HS-5 (cell line): ENCODE measurements around the gene GLTPD2.

ENCODE experiments used
- DNase-seq: peaks from one replicate; pipeline ENCODE4 v3.0.0-alpha.2; 2012; ENCODE audit warnings: low read depth

GLTPD2 gene

DNA sequence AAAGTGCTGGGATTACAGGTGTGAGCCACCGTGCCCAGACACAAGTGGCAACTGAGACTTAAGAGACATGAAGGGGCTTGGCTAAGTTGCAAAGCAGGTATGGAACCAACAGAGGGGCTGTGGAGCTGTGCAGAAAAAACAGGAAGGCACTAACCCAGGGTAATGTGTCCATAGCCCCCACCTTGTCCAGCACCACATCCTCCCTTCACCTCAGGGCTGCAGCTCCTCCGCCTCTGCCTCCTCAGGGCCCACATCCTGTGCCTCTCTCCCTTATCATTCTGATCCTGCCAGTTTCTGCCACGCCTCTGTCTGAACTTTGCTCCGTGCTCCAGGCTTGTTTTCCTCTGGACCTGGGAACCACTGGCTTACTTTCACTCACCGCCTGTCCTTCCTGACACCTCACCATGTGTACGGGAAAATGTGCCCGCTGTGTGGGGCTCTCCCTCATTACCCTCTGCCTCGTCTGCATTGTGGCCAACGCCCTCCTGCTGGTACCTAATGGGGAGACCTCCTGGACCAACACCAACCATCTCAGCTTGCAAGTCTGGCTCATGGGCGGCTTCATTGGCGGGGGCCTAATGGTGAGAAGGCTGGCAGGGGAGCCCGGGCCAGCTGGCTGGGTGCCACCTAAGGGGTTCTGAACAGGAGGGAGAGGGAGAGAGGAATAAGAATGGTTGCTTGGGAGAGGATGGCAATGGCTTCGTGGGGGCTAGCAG is 17.1 kb upstream of the GLTPD2 start, which contains the start of gene TM4SF5:
TSS of gene TM4SF5 (plus strand) at position 368 of the 716 bp plus-strand sequence. CDS start at position 405, 37 bp downstream.
- DNase-seq = no peak

DNA sequence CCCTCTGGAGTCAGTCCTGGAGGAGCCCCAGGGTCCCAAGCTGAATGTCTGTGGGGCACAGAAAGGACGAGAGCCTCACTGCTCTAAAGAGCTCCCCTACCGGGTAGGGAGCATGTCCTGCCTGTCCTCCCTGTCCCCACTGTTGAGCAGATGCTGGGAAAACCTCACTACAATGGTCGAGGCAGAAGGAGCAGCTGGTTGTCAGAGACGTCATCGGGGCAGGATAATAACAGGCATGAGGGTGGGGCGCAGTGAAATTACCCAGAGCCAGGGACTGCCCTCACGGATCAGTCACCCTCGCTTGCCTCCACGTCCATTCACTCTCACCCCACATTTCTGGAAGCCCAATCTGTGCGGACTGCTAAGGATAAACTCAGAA is 16.5 kb upstream of the GLTPD2 start:
- no peak for DNase-seq

DNA sequence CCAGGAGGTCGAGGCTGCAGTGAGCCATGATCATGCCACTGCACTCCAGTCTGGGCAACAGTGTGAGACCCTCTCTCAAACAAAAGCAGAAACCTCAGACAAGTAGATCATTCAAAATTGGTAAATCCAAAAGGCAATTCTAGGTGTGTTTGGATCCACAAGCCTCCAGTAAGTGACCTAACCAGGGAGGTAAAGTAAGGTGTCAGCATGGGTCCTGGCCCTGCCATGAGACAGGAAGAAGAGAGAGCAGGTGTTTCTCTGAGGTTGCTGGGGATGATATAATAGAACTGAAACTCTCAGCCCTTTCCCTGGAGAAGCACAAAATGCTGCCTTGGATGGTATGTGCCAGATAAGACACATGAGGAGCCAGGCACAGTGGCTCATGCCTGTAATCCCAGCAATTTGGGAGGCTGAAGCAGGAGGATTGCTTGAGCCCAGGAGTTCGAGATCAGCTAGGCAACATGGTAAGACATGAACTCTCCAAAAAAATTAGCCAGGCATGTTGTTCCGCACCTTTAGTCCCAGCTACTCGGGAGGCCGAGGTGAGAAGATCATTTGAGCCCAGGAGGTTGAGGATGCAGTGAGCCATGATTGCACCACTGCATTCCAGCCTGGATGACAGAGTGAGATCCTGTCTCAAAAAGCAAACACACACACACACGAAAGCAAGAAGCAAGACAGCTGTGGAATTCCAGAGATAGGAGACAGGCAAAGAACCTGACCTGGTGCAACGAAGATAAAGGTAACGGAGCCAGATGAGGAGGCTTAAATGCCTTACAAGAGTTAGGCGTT is 10.6 kb upstream of the GLTPD2 start:
- no peak for DNase-seq

DNA sequence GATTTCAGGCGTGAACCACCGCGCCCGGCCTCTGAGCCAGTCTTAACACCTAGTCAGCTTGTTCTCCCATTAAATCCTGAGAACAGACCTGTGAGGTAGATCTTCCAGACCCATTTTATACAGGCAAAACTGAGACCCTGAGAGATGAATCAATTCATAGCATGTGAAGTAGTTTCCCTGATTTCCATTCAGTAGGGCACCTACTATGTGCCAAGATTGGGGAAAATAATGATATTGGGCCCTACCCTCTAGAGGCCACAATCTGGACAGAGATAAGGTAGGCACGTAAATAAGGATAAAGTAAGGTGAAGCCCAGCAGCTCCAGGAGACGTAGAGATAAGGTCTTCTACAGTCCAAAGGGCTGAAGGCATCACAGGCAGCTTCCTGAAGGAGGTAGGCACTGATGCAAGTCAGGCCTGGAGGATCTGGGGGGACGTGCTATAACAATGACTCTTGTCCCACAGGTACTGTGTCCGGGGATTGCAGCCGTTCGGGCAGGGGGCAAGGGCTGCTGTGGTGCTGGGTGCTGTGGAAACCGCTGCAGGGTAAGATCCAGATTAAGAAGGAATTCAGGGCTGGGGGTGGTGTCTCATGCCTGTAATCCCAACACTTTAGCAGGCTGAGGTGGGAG is 8.3 kb upstream of the GLTPD2 start:
- no peak for DNase-seq

DNA sequence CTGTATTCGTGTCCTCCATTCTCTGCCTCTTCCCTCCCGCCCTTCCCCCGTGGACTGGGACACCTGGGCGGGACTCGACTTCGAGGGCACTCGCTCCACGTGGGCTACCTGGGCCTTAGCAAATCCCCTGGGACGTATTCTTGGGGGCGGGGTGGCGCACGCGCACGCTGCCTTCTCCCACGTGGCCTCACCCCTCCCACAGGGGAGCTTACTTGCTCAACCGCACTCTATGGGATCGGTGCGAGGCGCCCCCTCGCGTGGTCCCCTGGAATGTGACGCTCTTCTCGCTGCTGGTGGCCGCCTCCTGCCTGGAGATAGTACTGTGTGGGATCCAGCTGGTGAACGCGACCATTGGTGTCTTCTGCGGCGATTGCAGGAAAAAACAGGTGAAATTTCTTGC is 6.1 kb upstream of the GLTPD2 start:
- no peak for DNase-seq

DNA sequence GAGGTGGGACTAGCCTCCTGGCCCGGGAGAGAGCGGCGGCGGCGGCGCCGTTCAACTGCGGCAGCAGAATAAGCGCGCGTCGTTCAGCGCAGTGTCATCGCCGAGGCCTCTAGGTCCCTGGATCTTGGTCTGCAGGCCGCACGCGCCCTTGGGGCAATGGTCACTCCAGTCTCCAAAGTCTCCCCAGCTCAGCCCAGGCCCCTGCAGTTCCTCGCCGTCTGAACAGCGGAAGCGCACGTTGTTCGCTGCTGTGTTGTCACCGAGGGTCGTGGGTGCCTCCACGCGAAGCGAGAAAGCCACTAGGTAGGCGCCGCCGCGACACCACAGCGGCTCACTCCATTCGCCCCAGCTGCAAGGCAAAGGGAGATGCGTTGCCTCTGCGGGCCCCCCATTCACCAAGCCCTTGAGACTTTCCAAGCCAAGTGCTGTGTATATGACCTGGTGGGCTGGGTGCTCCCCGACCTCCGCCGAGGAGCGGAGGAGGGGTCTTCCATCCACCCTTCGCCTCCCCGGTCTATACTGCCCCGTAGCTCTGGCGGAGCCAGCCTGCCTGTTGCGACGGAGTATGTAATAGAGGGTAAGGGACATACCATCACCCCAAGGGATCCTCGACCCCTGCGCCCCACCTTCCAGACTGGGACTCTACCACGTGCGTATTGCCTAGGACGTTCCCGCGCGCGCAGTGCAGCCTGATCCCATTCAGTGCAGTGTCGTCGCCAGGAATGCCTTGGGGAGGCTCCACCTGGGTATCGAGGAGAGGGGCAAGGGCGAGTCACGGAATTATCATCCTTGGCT is 3.3 kb upstream of the GLTPD2 start:
- no peak for DNase-seq

DNA sequence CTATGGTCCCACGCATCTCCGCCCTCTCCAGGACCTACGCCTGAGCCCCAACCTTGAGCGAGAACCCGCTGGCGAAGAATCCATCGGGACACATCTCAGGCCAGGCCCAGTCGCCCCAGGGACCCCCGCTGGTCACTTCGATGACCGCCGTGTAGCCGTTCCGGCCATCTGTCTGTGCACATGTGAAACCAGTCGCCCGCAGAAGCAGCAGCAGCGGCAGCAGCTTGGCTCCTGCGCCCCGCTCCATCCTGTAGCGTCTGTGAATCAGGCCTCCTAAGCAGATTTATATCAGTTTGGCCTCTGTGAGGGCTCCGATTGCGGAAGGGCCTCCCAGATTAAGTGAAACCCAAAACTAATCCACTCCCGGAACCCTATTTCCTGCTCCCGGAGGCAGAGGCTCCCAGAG is 2.7 kb upstream of the GLTPD2 start, which contains the start of gene VMO1:
TSS of gene VMO1 (minus strand) at position 259 of the 406 bp plus-strand sequence. CDS start at position 247, 12 bp downstream.
- no peak for DNase-seq

DNA sequence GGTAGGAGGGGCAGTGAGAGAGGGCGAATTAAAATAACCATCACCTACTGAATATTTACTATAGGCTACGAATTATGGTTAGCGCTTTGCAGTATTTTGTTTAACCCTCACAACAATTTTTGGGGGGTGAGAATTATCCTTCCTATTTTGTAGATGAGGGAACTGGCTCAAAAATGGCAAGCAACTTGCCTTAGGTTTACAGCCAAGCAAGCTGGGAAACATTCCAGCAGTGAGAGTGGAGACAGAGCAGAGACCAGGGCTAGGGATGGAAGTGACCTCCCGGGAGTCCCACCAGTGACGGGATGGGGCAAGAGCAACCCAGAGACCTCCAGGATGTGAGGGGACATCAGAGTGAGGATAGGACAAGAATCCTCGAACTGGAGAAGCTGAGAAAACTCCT is 2.2 kb upstream of the GLTPD2 start:
- DNase-seq = no peak

DNA sequence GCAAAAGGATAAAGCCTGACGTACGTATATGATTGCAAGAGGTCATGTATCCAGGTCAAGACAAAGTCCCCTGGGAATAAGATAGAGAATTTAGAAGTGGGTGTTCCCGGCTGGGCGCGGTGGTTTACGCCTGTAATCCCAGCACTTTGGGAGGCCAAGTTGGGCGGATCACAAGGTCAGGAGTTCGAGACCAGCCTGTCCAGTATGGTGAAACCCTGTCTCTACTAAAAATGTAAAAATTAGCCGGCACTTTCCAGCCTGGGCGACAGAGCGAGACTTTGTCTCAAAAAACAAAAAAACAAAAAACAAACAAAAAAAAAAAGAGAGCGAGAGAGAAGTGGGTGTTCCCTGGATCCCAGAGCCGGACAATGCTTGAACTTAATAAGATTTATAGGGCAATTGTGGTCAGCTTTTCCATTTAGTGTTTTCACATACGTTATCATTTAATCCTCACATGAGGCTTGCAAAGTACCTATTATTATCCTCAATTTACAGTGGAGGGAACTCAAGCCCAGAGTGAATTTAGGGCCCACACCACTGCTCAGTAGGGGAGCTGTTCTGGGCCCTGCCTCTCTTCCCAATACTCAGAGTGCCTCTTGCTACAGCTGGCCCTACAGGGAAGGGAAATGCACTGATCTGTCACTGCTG is 481 bp upstream of the GLTPD2 start:
- no peak for DNase-seq

DNA sequence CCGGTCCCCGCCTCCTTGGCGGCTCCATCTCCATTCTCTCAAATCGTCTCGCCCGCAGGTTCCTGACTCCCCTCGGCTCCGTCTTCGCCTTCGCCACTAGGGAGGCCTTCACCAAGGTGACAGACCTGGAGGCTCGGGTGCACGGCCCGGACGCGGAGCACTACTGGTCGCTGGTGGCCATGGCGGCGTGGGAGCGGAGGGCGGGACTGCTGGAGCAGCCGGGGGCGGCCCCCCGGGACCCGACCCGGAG is 862 bp downstream of the GLTPD2 start:
- no peak for DNase-seq

DNA sequence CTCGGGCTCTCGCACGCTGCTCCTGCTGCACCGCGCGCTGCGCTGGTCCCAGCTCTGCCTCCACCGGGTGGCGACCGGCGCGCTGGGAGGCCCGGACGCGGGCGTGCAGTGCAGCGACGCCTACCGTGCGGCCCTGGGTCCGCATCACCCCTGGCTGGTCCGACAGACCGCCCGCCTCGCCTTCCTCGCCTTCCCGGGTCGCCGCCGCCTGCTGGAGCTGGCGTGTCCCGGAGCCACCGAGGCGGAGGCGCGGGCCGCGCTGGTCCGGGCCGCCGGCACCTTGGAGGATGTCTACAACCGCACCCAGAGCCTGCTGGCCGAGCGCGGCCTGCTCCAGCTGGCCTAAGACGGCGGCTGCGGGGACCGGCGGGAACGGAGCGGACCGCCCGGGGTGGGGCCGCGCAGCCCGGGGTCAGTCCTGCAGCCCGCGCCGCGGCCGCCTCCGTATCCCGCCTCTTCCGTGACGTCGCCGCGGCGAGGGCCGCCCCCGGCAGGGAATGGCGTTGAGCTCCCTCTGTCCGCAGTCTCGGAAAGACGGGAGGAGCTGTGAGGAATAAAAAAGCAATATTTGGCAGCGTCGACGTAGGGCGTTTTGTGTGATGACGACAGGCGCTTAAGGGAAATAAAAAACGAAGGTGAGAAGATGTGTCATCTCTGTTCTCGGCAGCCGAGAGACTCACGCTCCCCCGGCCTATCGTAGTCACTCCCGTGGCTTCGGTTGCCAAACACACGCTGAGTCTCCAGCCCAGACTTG is 1.4 kb downstream of the GLTPD2 start:
- DNase-seq = peak; percentile 95

DNA sequence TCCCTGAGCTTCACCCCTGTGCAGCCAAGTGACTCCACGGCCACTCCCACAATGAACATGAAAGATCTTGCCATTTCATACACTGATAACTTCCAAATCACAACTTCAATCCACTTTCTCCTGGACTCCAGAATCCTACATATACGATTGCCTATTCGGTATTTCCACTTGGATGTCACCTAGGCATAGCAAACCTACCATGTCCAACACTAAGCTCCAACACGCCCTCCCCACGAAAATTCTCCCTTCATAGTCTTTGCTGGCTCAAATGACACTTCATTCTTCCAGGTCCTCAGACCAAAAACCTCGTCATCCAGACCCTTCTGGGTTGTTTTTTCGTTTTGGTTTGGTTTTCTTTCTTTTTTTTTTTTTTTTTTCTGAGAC is 1.9 kb downstream of the GLTPD2 start:
- no peak for DNase-seq

DNA sequence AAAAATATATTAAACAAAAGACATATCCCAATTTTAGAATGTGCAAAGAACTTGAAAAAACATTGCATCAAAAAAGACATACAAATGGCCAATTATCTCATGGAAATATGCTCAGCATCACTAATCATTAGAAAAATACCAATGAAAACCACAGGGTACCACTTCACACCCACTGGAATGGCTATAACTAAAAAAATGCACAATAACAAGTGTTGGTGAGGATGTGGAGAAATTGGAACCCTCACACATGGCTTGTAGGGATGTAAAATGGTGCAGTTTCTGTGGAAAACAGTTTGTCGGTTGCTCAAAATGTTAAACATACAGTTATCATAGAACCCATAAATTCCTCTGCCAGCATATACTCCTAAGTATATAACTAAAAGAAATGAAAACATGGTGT is 6.4 kb downstream of the GLTPD2 start:
- DNase-seq = no peak

DNA sequence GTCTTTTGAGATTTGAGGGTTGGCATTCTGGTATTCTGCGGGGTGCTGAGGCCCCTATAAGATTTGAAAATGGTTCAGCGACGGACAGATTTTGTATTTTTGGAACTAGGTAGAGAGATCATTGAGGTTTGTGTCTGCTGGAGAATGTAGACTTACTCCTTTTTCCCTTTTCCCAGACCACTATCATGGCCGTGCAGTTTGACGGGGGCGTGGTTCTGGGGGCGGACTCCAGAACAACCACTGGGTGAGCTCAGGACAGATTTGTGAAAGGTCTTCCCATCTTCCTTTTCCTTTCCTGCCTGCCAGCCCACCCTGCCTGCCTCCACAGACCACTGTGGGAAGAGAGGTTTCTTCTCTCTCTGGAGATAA is 7.8 kb downstream of the GLTPD2 start:
- DNase-seq = no peak

DNA sequence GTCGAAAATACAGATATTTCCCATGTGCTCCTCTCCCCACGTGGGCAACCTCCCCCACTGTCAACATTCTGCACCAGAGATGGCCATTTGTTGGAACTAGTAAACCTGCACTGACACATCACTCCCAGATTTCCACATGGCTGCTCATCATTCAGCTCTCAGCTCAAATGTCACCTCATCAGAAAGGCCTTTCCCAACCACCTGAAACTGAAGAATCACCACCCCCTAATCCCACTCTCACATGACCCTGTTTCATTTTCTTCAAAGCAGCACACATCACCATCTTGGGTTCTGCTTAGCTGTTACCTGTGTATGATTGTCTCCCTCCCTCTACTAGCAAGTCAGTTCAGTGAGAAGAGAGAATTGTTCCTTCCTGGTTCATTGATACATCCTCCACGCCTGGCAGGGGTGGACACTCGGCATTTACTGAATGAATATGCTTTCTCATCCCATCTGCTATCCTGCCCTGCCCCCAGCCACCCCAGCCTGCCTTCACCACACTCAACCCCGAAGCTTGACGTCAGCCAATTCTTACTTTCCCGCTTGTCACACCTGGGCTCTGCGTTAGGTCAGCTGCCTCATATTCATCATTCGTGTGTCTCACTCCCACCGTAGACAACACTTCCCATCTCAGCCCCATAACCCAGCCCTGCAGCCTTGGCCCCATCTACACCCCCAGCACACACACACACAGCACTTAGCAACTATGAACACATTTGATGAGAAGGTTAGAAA is 11.9 kb downstream of the GLTPD2 start:
- no peak for DNase-seq

DNA sequence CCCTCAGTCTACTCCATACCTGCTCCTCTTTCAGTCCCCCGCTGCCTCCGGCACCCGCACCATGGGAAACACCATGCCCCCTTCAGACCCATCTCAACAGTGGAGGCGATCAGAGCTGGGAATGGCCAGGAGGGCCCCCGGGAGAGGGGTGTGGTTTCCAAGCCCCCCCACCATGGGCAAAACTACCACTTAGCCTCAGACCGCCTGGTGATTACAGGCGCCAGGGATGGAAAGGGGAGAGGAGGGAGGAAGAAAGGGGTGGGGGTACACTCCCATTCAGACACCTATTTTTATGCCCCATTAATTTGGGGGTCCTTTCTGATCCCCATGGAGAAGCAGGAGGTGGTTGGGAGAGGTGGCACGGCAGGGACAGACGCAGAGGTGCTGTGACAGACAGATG is 13.5 kb downstream of the GLTPD2 start, which contains the start of gene C17orf114:
TSS of gene C17orf114 (minus strand) at position 101 of the 400 bp plus-strand sequence.
- DNase-seq = no peak

DNA sequence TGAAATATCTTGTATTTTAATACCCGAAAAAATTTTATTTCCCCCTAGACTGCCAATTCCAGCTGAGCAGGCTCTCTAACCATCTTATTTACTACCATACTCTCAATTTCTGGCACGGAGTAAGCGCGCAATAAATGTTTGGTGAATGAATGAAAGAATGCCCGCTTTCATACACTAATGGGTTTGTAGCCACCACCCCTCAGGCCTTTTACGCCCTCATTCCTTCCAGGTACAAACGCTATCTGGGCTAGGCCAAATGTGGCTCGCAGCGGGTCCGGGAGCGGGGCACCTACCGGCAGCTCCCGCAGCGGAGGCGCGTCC is 17.7 kb downstream of the GLTPD2 start:
- no peak for DNase-seq

DNA sequence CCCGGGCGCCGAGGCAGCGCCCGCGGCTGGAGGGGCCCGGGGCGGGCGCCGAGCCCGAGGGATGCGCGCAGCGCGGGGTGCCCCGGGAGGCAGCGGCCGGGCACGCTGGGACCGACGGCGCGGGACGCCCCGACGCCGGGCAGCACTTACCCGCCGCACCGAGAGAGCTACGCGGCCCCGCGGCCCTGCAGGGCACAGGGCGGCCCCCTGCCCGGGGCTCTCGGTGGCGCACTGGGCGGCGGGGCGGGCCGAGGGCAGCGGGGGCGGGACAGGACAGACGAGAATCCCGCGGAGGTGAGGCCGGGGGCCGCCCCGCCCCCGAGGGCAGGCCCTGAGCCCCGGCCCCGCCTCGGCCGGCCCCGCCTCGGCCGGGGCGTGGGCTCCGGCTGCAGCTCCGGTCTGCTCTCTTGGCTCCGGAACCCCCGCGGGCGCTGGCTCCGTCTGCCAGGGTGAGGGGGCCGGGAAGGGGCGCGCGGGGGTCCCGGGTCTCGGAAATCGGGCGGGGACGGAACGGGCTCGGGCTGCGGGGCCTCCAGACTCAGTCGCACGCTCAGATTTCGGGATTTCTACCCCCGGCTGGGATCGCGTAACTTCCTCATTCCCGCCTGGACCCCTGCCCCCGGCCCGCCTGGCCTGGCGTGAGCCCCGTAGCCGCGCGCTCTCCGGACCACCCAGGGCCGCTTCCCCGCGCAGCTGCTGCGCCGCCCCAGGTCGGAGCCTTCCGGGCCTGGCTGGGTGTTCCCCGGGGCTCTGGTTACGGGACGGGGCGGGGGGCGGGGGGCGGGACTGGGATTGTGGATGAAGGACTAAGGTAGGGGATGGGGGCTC is 18.2 kb downstream of the GLTPD2 start, which contains the start of gene PLD2:
TSS of gene PLD2 (plus strand) at position 376 of the 828 bp plus-strand sequence. CDS start 621 bp downstream, outside the sequence.
- no peak for DNase-seq

DNA sequence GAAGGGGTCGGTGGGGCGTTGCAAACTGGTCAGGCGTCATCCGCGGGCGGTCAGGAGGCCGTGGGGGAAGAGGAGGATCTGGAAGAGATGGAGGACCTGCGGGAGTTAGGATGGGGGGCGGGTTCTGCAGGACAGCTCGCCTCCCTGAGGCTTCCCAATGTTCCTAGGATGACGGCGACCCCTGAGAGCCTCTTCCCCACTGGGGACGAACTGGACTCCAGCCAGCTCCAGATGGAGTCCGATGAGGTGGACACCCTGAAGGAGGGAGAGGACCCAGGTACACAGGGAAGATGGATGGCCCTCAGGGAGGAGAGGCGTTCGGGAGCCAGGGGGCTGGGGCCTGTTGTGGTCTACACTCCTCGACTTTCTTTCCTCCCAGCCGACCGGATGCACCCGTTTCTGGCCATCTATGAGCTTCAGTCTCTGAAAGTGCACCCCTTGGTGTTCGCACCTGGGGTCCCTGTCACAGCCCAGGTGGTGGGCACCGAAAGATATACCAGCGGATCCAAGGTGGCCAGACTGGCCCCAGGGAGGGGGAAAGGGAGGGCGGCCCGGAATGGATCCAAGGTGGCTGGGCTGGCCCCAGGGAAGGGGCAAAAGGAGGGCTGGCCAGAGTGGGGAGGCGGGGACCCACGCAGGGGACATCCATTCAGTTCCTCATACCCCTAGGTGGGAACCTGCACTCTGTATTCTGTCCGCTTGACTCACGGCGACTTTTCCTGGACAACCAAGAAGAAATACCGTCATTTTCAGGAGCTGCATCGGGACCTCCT is 19.0 kb downstream of the GLTPD2 start:
- no peak for DNase-seq
